NCI-H345 treated with DMSO at 0.1 percent for 48 hours (cell line): Measurements from ENCODE around the gene ACAD11.
"Not testable (repeated sequence)": the region's sequence is repeated elsewhere in the genome, so short reads cannot be mapped to it uniquely, and the experiment has no call there.

Source experiments
- DNase-seq: peaks from one replicate; lab custom pipeline; 2025; ENCODE audit not compliant: unreplicated experiment; lab: John Stamatoyannopoulos, UW

The ACAD11 gene

DNA sequence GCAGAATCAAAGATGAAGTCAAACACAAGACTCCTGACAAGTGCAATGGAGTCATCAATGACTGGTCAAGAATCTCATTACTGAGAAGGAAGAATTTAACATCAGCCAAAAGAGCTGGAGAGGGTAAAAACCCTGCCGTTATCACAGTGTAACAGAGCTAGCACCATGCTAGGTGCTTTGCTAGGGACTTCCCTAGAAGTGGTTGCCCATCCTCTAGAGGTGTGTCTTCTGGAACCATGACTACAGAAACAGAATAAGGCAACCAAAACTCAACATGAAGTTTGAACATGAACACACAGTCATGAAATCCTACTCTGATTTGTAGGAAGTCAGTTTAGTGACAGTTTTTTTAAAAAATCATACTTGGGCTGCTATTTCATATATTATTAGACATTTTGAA, 9.5 kb downstream of the ACAD11 start:
- DNase-seq, result no peak

DNA sequence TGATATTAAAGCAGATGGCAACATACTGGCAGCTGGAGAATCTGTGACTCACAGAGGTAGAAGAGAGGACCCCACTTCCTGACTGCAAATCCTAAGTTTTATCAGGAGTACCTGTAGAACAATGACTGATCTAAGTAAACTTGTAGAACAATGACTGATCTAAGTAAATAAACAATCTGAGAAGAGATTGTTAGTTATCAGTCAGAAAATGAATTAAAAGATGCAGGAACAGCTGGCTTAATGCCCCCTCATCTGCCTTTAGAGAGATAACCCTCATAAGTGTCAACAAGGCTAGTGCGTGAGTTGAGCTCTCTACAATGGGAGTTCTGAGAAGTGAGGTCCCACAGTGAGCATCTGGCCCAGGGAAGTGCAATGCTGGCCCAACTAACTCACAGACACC, 14.6 kb downstream of the ACAD11 start:
- DNase-seq, result no peak

DNA sequence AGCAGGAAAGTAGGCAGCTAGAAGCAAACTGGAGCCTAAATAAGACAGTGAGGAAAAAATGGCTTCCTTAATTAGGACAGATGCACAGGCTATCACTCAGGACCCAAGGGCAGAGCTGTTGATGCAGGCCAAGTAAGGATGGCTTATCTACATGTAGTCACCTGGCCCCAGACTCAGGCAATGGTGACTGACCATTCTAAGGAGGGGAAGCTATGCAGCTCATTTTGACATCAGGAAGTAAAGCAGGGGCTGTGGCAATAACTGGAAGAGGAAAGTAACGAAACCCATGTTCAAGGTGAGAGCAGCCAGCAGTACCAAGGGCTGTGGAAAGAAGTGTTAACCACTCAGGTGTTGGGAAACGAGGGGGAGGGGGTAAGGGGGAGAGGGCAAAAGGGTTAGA, 16.2 kb downstream of the ACAD11 start:
- no peak for DNase-seq

DNA sequence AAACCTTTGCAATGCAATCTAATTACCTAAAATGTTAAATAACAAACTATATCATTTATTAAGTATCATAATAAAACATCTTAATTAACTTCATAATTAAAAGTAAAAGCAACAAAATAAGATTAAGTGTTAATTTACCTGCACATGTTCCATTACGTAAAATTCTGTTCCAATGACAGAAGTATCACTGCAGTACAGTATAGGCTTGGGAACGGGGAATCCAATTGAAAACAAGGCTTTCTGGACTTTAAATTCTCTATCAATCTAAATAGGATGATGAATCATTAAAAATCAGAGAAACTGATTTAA, 17.1 kb downstream of the ACAD11 start:
- no peak for DNase-seq

DNA sequence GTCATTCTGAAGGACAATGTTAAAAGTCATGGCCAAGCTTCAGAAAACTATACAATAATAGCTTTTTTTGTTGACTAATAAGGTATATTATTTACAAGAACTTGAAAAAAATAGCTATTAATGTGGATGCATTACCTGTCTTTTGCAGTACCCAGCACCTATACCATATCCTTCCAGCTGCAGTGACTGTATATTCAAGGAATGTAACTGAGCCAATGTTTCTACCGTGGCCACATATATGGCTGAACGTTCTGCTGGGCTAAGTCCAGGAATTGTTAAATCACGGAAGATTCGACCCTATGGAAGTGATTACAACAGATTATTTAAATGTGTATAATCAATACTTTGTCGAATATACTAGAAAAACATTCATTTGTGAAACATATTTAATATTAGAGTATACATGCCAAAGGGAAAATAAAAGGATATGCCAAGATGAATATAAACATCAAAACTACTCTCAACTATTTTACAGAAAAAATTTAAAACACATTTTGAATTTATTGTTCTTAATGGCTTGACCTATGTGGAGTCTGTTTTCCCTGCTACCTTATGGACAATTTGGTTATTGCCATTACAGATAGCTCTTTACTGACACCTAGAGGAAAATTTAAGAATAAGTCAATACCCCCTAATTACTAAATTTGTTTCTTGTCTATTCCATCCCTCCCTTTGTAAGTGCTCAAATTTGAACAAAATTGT, 17.6 kb downstream of the ACAD11 start:
- peak; percentile 4 for DNase-seq

DNA sequence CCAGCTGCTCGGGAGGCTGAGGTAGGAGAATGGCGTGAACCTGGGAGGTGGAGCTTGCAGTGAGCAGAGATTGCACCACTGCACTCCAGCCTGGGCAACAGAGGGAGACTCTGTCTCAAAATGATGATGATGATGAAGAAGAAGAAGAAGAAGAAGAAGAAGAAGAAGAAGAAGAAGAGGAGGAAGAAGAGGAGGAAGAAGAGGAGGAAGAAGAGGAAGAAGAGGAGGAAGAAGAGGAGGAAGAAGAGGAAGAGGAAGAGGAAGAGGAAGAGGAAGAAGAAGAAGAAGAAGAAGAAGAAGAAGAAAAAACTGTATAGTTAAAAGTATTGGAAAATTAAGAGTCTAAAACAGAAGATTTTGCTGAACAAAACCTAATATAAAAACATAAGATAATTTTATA, 18.2 kb downstream of the ACAD11 start:
- not testable (repeated sequence) for DNase-seq

DNA sequence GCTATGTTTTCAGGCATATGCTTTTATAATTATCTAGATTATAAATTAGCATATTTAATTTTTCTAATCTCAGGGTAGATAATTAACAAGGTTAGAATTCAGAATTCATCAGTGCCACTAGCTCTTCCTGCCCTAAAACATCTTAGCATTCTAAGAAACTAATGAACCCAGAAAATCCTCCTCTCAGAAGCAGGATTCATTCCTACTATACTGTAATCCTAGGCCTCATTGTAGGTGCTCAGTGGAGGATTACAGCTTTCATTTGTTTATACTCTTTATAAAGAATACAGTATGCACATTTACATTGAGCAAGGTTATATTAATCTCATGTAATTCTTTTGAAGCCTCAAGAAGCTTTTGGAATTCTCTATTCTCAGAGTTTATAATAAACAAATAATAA, 20.9 kb downstream of the ACAD11 start:
- no peak for DNase-seq

DNA sequence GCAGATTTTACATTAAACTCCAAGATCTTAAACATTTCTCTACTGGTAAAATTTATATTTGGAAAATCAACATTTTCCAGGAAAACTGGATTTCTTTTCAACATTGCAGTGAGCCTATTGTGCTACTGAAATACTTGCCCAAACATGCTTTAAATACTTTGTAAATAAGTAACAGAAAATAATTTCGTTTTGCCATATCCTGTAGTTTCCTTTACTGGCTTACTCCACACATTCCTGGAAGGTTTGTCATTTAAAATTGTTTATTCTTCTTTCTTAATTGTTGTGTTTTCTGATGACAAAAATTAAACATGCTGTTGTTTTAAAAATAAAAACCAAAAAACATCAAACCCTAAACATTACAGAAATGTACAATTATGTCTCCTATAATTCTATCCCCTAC, 22.0 kb downstream of the ACAD11 start:
- DNase-seq, result no peak

DNA sequence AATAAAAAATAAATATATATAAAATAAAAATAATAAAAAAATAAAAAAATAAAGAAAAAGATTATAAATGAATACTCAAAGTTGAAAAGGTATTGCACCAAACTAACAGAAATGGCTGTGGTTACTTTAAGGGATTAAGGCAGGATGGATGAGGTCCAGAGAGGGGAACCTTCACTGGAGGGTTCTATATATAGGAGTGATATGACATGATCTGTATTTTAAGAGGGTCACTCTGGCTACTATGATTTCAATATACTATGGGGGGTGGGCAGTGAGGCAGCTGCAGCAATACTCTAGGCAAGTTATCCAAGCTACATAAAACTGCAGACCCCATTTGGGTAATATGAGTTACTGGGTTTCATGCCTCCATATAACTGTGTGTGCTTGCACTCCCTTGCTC, 24.6 kb downstream of the ACAD11 start:
- no peak for DNase-seq

DNA sequence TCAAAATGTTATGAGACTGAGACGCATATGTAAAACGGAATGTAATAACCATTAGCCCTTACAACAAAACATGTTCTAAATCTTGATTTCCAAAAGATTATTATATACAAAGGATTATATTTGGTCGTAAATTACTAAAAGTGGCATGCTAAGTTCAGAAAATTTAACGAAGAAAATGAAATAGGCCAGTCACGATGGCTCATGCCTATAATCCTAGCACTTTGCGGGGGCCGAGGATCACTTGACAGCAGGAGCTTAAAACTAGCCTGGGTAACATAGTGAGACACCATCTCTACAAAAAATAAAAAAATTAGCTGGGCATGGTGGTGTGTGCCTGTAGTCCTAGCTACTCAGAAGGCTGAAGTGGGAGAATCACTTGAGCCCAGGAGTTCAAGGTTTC, 29.0 kb downstream of the ACAD11 start:
- DNase-seq, result no peak

DNA sequence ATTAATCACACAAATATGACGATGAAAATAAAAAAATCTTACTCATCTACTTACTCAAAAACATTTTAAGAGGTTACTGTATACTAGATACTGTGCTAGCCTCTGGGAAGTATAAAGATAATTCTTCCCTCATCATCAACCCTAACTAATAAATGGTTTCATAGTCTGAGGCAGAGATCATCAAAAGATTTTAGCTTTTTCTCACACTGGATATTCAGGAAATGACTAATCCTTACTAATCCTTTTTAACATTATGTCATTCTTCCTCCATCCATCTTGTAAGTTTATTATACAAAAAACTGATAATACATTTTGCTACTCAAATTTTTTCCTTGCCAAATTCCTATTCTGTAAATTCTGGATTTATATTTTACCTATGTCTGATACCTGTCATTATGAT, 29.7 kb downstream of the ACAD11 start:
- no peak for DNase-seq

DNA sequence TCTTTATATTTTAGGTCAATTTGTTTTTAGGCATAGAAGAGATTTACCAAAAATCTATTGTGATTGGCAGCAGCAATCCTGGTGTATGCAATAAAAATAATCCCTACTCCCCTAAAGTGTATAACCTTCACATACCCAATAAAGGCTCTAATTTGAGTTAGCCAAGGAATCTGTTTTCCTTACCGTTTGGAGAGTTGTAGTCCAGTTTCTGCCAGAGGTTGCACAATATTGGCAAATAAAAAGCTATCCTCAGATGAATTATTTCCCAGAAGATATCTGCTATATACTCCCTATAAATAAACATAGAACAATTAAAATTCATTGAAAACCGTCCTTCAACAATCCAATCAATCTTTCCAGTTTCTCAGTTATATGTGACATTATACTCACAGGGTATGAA, 31.5 kb downstream of the ACAD11 start:
- no peak for DNase-seq

DNA sequence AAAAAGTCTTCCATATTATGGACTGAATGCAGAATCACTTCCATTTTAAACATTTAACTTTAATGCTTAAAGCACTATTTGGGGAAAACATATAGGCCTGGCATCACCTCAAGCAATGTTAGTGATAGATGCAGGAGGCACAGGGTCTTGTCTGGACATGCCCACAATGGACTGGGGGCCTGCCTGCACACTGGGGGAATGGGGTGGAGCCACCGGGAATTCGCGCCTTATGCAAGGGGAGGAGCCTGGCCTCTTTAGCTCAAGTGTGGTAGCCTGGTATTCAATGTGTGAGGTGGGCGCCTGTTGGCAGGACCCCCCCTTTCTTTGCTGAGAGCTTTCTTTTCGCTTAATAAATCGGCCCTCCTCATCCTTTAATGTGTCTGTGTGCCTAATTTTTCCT, 32.7 kb downstream of the ACAD11 start:
- no peak for DNase-seq

DNA sequence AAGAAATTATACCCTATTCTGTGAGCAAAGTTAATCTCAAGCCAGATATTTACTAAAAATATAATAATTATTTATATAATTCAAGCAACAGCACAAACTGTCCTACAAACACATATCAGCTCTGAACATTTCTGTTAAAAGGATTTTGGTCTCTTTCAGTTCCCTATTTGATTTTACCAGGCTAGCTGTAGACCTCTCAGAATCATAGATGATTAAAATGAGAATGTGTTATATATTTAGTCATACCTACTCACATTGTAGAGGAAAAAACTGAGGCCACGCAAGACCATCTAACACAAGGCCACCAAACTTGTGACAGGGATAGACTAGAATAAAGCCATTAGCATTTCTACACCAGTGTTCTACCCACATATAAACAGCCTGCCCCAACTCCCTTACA, 34.0 kb downstream of the ACAD11 start:
- DNase-seq, result no peak

DNA sequence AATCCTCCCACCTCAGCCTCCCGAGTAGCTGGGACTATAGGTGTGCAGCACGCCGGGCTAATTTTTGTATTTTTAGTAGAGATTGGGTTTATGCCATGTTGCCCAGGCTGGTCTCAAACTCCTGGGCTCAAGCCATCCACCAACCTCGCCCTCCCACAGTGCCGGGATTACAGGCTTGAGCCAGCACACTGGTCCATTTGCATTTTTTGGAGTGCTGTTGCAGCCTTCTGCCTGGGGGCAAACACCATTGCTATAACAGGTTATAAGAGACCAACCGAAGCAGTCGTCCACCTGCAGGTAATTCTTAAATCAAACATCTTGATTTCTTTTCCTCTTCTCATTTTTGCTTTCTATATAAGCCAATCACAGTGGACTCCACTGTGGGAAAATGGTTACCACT, 34.8 kb downstream of the ACAD11 start:
- no peak for DNase-seq

DNA sequence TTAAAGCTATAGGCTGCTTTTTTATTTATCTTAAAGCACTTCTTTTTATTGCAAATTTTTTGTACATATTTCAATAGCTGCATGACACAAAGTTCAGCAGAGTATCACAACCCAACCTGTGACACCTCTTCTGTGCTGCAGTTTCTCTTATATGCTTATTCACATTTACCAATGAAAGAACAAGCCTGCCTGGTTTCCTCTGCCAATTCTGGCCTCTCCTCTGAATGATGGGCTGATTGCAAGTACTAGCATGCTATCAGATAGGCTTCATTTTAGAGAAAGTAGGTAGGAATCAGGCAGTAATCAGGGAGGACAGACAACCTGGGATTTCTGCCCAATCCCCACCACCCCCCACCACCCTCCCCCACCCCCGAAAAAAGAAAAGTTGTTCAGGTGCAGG, 36.0 kb downstream of the ACAD11 start:
- DNase-seq, result no peak

DNA sequence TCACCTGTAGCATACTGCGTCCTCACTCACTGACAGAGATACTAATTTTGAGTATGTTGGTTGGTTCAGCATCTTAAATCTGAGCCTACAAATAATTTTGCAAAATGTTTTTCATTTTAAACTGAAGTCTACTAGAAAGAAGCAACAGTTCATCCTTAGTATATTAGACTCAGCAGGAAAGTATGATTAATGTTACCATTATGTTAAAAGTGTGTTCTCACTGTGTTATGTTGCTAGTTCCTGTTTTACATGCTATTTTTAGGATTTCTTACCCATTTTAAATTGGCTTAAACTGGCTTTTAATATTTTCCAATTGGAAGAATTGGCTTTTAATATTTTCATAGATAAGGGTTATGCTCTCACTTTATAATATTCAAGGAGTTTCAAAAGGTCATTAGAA, 36.8 kb downstream of the ACAD11 start:
- DNase-seq, result no peak

DNA sequence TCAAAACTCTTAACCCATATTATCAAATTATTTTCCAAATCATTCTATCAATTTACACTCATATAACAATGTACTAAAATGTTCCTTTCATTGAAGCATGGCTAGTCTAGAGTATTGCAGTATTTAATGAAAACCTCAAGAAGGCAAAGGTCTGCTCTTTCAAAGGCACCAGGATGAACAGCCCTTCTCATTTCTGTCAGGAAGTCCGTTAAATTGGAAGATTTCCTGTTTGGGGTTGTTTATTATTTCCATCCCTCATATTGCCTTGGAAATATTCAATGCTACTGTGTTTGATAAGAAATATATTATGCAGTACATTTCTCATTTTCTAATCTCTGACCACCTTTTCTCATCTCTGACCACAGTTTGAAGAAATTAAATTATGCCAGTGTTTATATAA, 37.5 kb downstream of the ACAD11 start:
- DNase-seq, result no peak

DNA sequence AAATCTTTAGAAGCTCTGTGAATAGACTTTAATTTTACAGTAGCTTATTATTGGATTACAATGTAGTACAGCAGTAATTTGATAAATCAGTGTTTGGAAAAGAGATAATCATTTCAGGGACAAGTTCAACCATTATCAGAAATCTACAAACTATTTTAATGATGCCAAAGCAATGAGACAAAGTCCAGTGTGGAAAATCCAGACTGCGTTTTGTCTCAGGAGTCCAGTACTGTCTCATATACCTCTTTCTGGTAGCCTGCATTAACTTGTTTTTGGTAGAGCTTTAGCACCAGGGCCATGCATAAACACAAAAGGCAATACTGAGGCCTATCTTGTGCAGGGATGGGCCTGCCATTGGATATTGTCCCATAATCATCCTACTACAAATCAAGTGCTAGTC, 42.8 kb downstream of the ACAD11 start:
- DNase-seq, result no peak

DNA sequence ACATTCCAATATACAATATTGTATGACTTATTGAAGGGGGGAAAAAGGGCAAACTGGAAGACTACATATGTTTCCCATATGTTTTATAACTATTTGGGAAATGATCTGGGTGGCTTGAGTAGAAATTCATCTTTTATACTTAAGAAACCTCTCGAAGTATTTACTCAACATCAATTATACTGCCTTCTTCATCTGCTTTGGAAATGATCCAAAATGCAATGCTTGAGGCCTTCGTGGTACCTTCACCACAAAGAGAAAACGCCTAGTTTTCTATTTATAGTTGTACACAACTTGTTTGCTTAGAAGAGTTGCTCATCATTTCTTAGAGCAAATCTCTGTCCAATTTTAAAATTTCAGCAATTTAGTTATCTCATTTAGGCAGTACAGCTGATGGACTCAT, 43.7 kb downstream of the ACAD11 start:
- no peak for DNase-seq

DNA sequence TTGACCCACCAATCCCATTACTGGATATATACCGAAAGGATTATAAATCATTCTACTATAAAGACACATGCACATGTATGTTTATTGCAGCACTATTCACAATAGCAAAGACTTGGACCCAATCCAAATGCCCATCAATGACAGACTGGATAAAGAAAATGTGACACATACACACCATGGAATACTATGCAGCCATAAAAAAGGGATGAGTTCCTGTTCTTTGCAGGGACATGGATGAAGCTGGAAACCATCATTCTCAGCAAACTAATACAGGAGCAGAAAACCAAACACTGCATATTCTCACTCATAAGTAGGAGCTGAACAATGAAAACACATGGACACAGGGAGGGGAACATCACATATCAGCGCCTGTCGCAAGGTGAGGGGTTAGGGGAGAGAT, 44.3 kb downstream of the ACAD11 start:
- not testable (repeated sequence) for DNase-seq

DNA sequence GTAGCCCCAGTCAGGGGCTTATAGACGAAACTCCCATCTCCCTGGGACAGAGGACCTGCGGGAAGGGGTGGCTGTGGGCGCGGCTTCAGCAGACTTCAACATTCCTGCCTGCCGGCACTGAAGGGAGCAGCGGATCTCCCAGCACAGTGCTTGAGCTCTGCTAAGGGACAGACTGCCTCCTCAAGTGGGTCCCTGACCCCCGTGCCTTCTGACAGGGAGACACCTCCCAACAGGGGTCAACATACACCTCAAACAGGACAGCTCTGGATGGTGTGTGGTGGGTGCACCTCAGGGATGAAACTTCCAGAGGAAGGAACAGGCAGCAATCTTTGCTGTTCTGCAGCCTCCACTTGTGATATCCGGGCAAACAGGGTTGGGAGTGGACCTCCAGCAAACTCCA, 53.0 kb downstream of the ACAD11 start:
- DNase-seq, result not testable (repeated sequence)

DNA sequence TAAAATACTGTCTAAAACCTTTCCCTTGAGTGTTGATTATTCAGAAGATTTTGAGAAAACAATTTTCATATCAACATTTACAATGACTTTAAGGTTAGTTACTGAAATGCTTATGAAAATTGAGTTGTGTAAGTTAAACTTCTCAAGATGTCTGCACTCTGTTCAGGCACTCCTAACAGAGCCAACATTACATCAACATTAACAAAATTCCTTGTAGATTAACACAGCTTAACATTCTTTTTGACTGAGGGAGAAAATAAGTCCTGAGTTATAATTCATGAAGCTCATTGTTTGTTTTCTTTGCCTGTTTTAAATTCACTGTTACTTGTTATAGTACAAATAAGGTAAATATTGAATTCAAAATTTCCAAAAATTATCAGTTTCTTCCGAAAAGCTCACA, 53.5 kb downstream of the ACAD11 start:
- no peak for DNase-seq

DNA sequence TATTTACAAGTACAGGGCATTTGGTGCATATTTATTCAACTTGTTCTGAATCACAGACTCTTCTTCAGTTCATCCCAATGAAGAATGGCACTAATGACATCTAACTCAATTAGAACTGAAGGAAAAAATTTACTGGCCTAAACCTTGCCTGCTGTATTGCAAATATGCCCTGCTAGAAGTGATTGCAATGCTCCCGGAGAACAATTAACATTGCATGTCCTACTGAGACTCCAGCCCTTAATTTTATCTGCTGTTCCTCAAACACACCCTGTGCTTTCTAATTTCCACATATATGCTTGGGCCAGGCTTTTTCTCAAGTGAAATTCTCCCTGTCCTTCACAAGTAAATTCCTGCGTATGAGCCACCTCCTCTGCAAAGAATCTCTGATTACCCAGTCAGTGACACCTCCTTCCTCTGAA, 54.2 kb downstream of the ACAD11 start:
- DNase-seq, result no peak
